ENCODE results near the gene CHMP3.
"Not testable (repeated sequence)": the region's sequence is repeated elsewhere in the genome, so short reads cannot be mapped to it uniquely, and the experiment has no call there.

The CHMP3 gene

DNA sequence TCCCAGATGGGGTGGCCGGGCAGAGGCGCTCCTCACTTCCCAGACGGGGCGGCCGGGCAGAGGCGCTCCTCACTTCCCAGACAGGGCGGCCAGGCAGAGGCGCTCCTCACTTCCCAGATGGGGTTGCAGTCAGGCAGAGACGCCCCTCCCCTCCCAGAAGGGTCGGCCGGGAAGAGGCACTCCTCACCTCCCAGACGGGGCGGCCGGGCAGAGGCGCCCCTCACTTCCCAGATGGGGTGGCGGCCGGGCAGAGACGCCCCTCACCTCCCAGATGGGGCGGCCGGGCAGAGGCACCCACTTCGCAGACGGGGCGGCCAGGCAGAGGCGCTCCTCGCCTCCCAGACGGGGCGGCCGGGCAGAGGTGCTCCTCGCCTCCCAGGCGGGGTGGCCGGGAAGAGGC, 13.8 kb downstream of the CHMP3 start:
- DNase-seq (ENCODE audit: low read depth), result not testable (repeated sequence)

DNA sequence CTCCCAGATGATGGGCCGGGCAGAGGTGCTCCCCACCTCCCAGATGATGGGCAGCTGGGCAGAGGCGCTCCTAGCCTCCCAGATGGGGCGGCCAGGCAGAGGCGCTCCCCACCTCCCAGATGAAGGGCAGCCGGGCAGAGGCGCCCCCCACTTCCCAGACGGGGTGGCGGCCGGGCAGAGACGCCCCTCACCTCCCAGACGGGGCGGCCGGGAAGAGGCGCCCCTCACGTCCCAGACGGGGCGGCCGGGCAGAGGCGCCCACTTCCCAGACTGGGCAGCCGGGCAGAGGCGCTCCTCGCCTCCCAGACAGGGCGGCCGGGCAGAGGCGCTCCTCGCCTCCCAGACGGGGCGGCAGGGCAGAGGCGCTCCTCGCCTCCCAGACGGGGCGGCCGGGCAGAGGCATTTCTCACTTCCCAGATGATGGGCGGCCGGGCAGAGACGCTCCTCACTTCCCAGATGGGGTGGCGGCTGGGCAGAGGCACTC, 14.3 kb downstream of the CHMP3 start:
- not testable (repeated sequence) for DNase-seq (ENCODE audit: low read depth)

DNA sequence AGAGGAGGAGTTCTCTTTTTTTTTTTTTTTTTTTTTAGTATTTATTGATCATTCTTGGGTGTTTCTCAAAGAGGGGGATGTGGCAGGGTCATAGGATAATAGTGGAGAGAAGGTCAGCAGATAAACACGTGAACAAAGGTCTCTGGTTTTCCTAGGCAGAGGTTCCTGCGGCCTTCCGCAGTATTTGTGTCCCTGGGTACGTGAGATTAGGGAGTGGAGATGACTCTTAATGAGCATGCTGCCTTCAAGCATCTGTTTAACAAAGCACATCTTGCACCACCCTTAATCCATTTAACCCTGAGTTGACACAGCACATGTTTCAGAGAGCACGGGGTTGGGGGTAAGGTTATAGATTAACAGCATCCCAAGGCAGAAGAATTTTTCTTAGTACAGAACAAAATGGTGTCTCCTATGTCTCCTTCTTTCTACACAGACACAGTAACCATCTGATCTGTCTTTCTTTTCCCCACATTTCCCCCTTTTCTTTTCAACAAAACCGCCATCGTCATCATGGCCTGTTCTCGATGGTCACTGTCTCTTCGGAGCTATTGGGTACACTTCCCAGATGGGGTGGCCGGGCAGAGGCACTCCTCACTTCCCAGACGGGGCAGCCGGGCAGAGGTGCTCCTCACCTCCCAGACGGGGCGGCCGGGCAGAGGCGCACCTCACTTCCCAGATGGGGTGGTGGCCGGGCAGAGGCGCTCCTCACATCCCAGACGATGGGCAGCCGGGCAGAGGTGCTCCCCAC, 14.9 kb downstream of the CHMP3 start:
- DNase-seq (ENCODE audit: low read depth), result not testable (repeated sequence)

GRCh38 chr2:86545296-86545924, 17.8 kb downstream of the CHMP3 start:
- DNase-seq (ENCODE audit: low read depth), result not testable (repeated sequence)

DNA sequence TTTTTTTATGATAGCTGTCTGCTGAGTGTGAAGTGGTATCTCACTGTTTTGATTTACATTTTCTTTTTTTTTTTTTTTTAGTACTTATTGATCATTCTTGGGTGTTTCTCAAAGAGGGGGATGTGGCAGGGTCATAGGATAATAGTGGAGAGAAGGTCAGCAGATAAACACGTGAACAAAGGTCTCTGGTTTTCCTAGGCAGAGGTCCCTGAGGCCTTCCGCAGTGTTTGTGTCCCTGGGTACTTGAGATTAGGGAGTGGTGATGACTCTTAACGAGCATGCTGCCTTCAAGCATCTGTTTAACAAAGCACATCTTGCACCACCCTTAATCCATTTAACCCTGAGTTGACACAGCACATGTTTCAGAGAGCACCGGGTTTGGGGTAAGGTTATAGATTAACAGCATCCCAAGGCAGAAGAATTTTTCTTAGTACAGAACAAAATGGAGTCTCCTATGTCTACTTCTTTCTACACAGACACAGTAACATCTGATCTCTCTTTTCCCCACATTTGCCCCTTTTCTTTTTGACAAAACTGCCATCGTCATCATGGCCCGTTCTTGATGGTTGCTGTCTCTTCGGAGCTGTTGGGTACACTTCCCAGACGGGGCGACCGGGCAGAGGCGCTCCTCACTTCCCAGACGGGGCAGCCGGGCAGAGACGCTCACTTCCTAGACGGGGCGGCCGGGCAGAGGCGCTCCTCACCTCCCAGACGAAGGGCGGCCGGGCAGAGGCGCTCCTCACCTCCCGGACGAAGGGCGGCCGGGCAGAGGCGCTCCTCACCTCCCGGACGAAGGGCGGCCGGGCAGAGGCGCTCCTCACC, 18.8 kb downstream of the CHMP3 start:
- DNase-seq (ENCODE audit: low read depth), result not testable (repeated sequence)

DNA sequence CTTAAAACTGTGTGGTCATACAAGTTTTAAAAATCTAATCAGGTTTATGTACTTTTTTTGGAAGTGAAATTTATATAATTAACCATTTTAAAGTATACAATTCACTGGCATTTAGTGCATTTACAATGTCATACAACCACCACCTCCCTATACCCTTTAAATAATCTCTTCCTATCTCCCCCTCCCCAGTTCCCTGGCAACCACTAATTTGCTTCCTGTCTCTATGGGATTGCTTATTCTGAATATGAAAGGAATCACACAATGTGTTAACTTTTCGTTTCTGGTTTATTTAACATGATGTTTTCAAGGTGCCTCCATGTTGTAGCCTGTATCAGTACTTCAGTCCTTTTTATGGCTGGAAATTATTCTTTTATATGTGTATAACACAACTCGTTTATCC, 19.4 kb downstream of the CHMP3 start:
- DNase-seq (ENCODE audit: low read depth), result no peak

GRCh38 chr2:86543335-86543734, 19.9 kb downstream of the CHMP3 start:
- DNase-seq (ENCODE audit: low read depth), result no peak

DNA sequence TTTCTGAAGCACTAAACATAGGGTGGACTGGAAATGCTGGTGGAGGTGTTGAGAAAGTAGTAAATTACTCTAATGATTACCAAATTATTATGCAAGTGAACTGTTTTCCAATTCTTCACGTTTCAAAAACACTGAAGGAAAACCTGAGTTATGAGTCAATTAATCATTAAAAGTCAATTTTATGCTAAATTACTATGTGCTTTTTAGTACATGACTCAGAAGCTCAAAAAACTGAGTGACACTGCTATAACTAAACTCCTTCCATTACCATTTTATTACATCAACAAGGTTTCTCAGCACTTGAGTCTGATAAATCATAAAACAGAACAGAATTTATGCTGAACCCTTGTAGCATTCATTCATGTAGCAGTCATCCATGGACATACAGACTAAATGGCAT, 20.4 kb downstream of the CHMP3 start:
- no peak for DNase-seq (ENCODE audit: low read depth)

GRCh38 chr2:86541334-86541733, 21.9 kb downstream of the CHMP3 start:
- no peak for DNase-seq (ENCODE audit: low read depth)

DNA sequence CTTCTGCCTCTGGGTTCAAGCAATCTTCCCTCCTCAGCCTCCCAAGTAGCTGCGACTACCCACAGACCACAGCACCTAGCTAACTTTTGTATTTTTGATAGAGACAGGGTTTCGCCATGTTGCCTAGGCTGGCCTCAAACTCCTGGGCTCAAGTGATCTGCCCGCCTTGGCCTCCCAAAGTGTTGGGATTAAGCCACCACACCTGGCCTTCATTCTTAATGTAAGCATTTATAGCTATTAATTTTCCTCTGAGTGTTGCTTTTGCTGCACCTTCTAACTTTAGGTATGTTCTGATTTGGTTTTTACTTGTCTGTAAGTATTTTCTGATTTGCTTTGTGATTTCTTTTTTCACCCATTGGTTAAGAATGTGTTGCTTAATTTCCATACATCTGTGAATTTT, 29.7 kb downstream of the CHMP3 start:
- no peak for DNase-seq (ENCODE audit: low read depth)

GRCh38 chr2:86525421-86526340, 37.6 kb downstream of the CHMP3 start:
- DNase-seq (ENCODE audit: low read depth), result no peak

DNA sequence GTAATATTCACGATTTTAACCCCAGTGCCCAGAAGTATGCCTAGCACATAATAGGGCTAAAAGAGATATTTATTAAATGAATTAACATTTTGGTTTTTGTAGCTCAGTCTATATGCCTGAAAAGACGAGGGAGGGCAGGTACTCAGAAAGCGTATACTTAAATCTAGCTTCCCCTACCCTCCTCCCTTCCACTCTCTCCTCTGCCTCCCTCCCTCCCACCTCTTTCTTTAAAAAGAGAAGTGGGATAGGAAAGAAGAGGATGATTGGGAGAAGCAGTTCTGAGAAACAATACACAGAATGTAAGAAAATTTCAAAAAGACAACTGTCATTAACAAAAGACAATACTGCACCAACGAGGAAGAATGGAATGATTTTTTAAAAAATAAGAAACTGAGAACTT, 39.8 kb downstream of the CHMP3 start:
- no peak for DNase-seq (ENCODE audit: low read depth)

DNA sequence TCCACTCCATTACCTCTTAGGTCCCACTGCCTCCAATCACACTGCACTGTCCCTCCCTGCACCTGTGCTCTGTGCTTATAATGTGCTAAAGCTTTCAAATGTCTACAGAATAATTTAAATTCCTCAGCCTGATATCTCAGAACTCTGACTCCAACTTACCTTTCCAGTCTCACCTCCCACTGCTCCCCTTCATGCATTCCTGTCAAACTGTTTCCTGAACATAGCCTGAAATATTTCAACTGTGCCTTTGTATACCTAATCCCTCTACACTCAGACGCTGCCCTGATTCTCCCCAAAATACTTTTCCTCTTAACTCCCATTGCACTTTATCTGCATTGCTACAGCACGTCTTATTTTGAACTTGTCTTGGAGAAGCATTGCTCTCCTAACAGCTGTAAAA, 40.5 kb downstream of the CHMP3 start:
- no peak for DNase-seq (ENCODE audit: low read depth)

GRCh38 chr2:86521922-86522321, 41.3 kb downstream of the CHMP3 start:
- DNase-seq (ENCODE audit: low read depth), result no peak

GRCh38 chr2:86520153-86520552, 43.1 kb downstream of the CHMP3 start:
- DNase-seq (ENCODE audit: low read depth), result no peak

DNA sequence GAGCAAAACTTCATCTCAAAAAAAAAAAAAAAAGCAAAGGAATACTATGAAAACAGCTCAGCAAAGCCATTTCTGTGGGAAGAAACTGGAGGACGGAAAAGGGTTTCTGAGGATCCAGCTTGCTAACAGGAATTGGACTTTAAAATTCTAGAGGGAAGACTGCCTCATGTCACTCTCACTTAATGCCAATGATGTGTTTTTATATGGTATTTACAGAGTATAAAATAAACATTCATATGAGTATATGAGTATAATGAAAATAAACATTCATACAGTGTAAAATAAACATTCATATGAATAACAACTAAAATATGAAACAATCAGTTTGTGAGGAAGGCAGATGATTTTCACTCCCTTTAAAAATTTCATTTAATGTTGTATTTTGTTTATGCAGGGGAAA, 43.9 kb downstream of the CHMP3 start:
- DNase-seq (ENCODE audit: low read depth), result no peak

DNA sequence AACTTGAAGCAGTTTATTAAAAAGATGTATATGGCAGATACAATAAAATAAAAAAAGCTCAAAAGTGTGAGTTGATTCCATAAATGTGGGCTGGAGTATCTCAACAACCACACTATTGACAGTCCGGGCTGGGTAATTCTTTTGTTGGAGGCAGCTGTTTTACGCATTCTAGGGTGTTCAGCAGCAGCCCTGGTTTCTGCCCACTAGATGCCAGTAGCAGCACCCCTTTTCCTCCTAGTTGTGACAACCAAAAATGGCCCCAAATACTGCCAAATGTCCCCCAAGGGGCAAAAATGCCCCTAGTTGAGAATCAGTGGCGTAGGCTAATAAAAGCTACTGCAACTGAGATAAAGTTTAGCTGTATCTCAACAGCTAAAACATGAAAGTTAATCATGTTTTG, 44.8 kb downstream of the CHMP3 start:
- DNase-seq (ENCODE audit: low read depth), result no peak

- no peak for DNase-seq (ENCODE audit: low read depth)
These were observed 49.1 kb downstream of the CHMP3 start for GRCh38 chr2:86513948-86514660.

DNA sequence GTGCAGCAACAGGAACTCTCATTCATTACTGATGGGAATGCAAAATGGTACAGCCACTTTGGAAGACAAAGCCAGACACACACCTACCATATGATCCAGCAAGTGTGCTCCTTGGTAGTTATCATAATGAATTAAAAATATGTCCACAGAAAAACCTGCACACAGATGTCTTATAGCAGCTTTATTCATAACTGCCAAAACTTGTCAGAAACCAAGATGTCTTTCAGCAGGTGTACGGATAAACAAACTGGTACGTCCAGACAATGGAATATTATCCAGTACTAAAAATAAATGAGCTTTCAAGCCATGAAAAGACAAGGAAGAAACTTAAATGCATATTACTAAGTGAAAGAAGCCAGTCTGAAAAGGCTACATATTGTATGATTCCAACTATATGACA, 50.4 kb downstream of the CHMP3 start:
- DNase-seq (ENCODE audit: low read depth), result no peak

GRCh38 chr2:86512034-86512433, 51.2 kb downstream of the CHMP3 start:
- DNase-seq (ENCODE audit: low read depth), result no peak

DNA sequence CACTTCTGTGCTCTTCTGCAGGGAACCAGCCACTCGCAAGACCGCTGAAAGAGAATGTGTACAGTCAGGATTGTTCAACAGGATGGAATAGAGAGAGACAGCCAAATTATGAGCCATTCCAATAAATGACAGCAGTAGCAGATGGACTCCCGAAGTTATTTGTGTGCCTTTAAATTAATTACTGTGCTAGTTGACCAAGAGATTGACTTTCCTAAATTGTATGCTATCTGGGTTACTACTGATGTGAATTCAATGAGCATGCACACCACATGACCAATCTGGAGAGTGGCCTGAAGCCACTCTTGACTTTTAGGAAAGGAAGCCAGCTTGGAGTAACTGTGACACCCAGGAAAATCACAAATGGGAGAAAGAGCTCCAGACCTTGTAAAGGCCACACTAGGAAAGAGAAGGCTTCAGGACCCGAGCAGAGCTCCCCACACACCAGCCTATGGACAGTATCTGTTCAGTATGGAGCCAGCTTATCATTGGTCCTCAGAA, 52.8 kb downstream of the CHMP3 start:
- DNase-seq (ENCODE audit: low read depth), result no peak
